ENCODE measurements around the gene ALG2. TPM values are rescaled to one million over a fixed set of nuclear protein-coding genes. Genes with fewer than 3 reads are reported as not detected.
"Not testable (repeated sequence)": the region's sequence is repeated elsewhere in the genome, so short reads cannot be mapped to it uniquely, and the experiment has no call there.

The ALG2 gene
- total RNA-seq, 6 experiments from 2014 or later = 26.2 to 32.6 (median 27.7) TPM

GRCh38 chr9:99199938-99200539 is 21.7 kb downstream of the ALG2 start:
- ATAC-seq (no peak), DNase-seq (no peak)
- intact Hi-C loops (cut with DNase I) = no loop called here
- Histone ChIP-seq H3K27me3 (no peaks in the 10 kb centered on the region), H3K27ac (no peak overlapping the region), H3K4me1 (no peaks in the 10 kb centered on the region), H3K4me3 (no peak overlapping the region), H3K9me3 (no peaks in the 10 kb centered on the region), H3K36me3 (no peaks in the 10 kb centered on the region)
- 69% methylated on average over 8 of the region's 8 CpGs for WGBS (ENCODE audit: insufficient coverage, low coverage, low lambda C conversion rate, missing lambda C conversion rate)
- TF ChIP-seq POLR2A (IDR thresholded peaks at IDR 0.05) (no peak), CTCF (IDR thresholded peaks at IDR 0.05) (no peak)

- intact Hi-C loops (cut with DNase I) = no loop called here
- no peaks in the 10 kb centered on the region for H3K4me1 ChIP-seq
- no peak overlapping the region for H3K4me3 ChIP-seq
- no peak for TF ChIP-seq CTCF (IDR thresholded peaks at IDR 0.05)
- TF ChIP-seq POLR2A (IDR thresholded peaks at IDR 0.05) = no peak
- DNase-seq (no peak), ATAC-seq (no peak)
- H3K36me3 ChIP-seq = no peaks in the 10 kb centered on the region
- no peaks in the 10 kb centered on the region for H3K27me3 ChIP-seq
- WGBS (ENCODE audit: insufficient coverage, low coverage, low lambda C conversion rate, missing lambda C conversion rate) = 83% methylated on average over 4 of the region's 9 CpGs
- no peaks in the 10 kb centered on the region for H3K9me3 ChIP-seq
- H3K27ac ChIP-seq = no peak overlapping the region
Measured at GRCh38 chr9:99197987-99198386, 23.8 kb downstream of the ALG2 start.

GRCh38 chr9:99197124-99197630 is 24.6 kb downstream of the ALG2 start:
- DNase-seq (no peak), ATAC-seq (no peak)
- Histone ChIP-seq H3K4me3 (no peak overlapping the region), H3K4me1 (no peaks in the 10 kb centered on the region), H3K36me3 (no peaks in the 10 kb centered on the region), H3K27me3 (no peaks in the 10 kb centered on the region), H3K9me3 (no peaks in the 10 kb centered on the region), H3K27ac (no peak overlapping the region)
- 90% methylated on average over 3 of the region's 3 CpGs for WGBS (ENCODE audit: insufficient coverage, low coverage, low lambda C conversion rate, missing lambda C conversion rate)
- TF ChIP-seq POLR2A (IDR thresholded peaks at IDR 0.05) = no peak
- no peak for TF ChIP-seq CTCF (IDR thresholded peaks at IDR 0.05)
- intact Hi-C loops (cut with DNase I) = no loop called here

- intact Hi-C loops (cut with DNase I); H3K4me1 ChIP-seq; H3K9me3 ChIP-seq; H3K27me3 ChIP-seq; H3K27ac ChIP-seq; H3K36me3 ChIP-seq; DNase-seq; ATAC-seq; H3K4me3 ChIP-seq: not testable (repeated sequence)
- 56% methylated on average over 5 of the region's 5 CpGs for WGBS (ENCODE audit: insufficient coverage, low coverage, low lambda C conversion rate, missing lambda C conversion rate)
Measured at GRCh38 chr9:99196484-99196883, 25.3 kb downstream of the ALG2 start.

- 35% methylated on average over 2 of the region's 2 CpGs for WGBS (ENCODE audit: insufficient coverage, low coverage, low lambda C conversion rate, missing lambda C conversion rate)
- no peak for DNase-seq
- no peak for ATAC-seq
- Histone ChIP-seq H3K36me3 (no peaks in the 10 kb centered on the region), H3K4me3 (no peak overlapping the region), H3K9me3 (no peaks in the 10 kb centered on the region), H3K27ac (no peak overlapping the region), H3K4me1 (no peaks in the 10 kb centered on the region), H3K27me3 (no peaks in the 10 kb centered on the region)
- intact Hi-C loops (cut with DNase I) = no loop called here
- TF ChIP-seq CTCF (IDR thresholded peaks at IDR 0.05) (no peak), POLR2A (IDR thresholded peaks at IDR 0.05) (no peak)
Measured at GRCh38 chr9:99193466-99193821, 28.3 kb downstream of the ALG2 start.
